ENCODE measurements around the gene DNAAF5. TPM values are rescaled to one million over a fixed set of nuclear protein-coding genes. Genes with fewer than 3 reads are reported as not detected.
"Not testable (repeated sequence)": the region's sequence is repeated elsewhere in the genome, so short reads cannot be mapped to it uniquely, and the experiment has no call there.

The DNAAF5 gene
- total RNA-seq, 3 donors from 2014 or later, result 14.1 to 29.8 (median 23.6) TPM

DNA sequence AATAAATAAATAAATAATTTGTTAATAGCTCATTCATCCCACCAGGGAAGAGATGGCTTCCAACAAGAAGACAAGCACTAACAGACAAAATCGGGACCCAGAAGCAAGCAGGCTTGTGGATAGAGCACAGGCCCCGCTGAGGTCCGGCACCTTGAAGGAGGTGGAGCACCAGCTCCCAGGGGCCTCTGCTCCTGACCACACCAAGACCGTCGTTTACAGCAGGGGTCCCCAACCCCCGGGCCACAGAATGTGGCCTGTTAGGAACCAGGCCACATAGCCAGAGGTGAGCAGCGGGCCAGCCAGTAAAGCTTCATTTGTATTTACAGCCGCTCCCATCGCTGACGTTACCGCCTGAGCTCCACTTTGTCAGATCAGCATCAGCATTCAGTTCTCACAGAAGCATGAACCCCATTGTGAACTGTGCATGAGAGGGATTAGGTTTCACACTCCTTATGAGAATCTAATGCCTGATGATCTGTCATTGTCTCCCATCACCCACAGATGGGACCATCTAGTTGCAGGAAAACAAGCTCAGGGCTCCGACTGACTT lies 72.5 kb downstream of the DNAAF5 start:
- H3K27me3 ChIP-seq, result no peaks in the 10 kb centered on the region
- H3K9me3 ChIP-seq, result no peaks in the 10 kb centered on the region
- TF ChIP-seq, protein P1, sequence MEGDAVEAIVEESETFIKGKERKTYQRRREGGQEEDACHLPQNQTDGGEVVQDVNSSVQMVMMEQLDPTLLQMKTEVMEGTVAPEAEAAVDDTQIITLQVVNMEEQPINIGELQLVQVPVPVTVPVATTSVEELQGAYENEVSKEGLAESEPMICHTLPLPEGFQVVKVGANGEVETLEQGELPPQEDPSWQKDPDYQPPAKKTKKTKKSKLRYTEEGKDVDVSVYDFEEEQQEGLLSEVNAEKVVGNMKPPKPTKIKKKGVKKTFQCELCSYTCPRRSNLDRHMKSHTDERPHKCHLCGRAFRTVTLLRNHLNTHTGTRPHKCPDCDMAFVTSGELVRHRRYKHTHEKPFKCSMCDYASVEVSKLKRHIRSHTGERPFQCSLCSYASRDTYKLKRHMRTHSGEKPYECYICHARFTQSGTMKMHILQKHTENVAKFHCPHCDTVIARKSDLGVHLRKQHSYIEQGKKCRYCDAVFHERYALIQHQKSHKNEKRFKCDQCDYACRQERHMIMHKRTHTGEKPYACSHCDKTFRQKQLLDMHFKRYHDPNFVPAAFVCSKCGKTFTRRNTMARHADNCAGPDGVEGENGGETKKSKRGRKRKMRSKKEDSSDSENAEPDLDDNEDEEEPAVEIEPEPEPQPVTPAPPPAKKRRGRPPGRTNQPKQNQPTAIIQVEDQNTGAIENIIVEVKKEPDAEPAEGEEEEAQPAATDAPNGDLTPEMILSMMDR (IDR thresholded peaks at IDR 0.05), result no peak
- TF ChIP-seq POLR2A (IDR thresholded peaks at IDR 0.05), result no peak
- no peak for TF ChIP-seq POLR2AphosphoS5 (IDR thresholded peaks at IDR 0.05)
- intact Hi-C loops (cut with DNase I; ENCODE audit: low total_unique reads), result no loop called here
- peaks cover 0 to 3% of the 10 kb centered on the region in 2 donors for H3K4me1 ChIP-seq
- no peak overlapping the region for H3K4me3 ChIP-seq
- no peak for DNase-seq (ENCODE audit: low spot score in 2 of 2)
- no peak overlapping the region for H3K27ac ChIP-seq
- no peaks in the 10 kb centered on the region for H3K36me3 ChIP-seq

DNA sequence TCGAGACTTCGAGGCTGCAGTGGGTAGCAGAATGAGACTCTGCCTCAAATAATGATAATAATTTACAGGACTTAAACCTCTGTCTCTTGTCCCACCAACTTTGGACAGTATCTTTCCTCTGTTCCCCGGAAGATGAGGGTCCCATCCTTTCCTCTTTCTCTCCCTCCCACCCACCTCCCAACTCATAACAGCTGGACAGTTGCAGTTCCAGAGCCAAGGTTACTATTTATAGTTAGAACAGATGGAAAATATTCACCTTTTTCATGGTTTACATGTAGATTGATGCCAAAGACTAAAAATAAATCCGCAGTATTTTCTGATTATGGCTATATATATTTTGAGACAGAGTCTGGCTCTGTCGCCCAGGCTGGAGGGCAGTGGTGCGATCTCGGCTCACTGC lies 74.2 kb downstream of the DNAAF5 start:
- TF ChIP-seq, protein P1 (IDR thresholded peaks at IDR 0.05), result no peak
- TF ChIP-seq POLR2A (IDR thresholded peaks at IDR 0.05) (no peak), POLR2AphosphoS5 (IDR thresholded peaks at IDR 0.05) (no peak)
- Histone ChIP-seq H3K4me3 (no peak overlapping the region), H3K36me3 (no peaks in the 10 kb centered on the region), H3K27me3 (no peaks in the 10 kb centered on the region), H3K27ac (no peak overlapping the region), H3K4me1 (peaks cover 0 to 3% of the 10 kb centered on the region in 2 donors), H3K9me3 (no peaks in the 10 kb centered on the region)
- DNase-seq (ENCODE audit: low spot score in 2 of 2), result no peak
- intact Hi-C loops (cut with DNase I; ENCODE audit: low total_unique reads), result no loop called here

DNA sequence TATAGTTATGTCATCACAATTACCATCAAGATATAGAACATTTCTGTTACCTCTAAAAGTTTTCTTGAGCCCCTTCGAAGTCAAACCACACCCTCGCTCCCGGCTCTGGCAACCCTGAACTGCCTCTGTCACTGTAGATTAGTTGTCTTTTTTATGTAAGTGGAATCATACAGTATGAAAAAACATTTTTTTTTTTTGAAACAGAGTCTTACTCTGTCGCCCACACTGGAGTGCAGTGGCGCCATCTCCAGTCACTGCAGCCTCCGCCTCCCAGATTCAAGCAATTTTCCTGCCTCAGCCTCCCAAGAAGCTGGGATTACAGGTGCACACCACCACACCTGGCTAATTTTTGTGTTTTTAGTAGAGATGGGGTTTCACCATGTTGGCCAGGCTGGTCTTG lies 74.9 kb downstream of the DNAAF5 start:
- H3K36me3 ChIP-seq; H3K27me3 ChIP-seq; intact Hi-C loops (cut with DNase I; ENCODE audit: low total_unique reads); H3K9me3 ChIP-seq; H3K4me1 ChIP-seq: not testable (repeated sequence)
- H3K4me3 ChIP-seq, result peak overlapping the region in 1 of 3 donors; percentile 47
- peak in 1 of 2 donors; percentile 41 for DNase-seq (ENCODE audit: low spot score in 2 of 2)
- H3K27ac ChIP-seq, result peak overlapping the region; percentile 89 to 92

DNA sequence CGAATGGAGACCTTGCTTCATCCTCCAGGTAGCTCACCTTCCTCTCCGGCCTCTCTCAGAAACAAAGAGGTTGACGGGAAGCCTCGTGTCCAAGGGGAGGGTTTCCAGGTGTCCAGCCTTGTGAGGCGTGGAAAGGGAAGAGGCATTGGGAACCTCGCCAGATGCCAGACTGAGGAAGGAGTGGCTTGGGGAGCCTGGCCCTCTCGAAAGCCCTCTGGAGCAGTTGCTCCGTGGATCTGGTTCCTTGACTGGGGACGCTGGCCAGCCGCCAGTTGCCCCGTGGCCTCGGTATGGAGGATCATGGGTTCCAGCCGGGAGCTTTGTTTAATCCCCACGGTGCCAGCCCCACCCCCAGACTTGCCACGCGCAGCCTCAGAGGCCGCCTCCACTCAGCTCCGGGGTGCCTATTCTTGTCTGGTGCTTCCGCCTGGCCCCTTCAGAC lies 75.5 kb downstream of the DNAAF5 start:
- no peaks in the 10 kb centered on the region for H3K9me3 ChIP-seq
- H3K27me3 ChIP-seq, result no peaks in the 10 kb centered on the region
- TF ChIP-seq POLR2AphosphoS5 (IDR thresholded peaks at IDR 0.05) (peak; percentile 46 to 59 (median 51)), POLR2A (IDR thresholded peaks at IDR 0.05) (peak; percentile 33)
- TF ChIP-seq, protein P1 (IDR thresholded peaks at IDR 0.05), result no peak
- H3K4me1 ChIP-seq, result peaks cover 0 to 3% of the 10 kb centered on the region in 2 donors
- peak overlapping the region; percentile 89 to 92 for H3K27ac ChIP-seq
- H3K4me3 ChIP-seq, result peak overlapping the region in 2 of 3 donors; percentile 31 to 47
- intact Hi-C loops (cut with DNase I; ENCODE audit: low total_unique reads), result no loop called here
- peak; percentile 84 to 89 for DNase-seq (ENCODE audit: low spot score in 2 of 2)
- H3K36me3 ChIP-seq, result no peaks in the 10 kb centered on the region

DNA sequence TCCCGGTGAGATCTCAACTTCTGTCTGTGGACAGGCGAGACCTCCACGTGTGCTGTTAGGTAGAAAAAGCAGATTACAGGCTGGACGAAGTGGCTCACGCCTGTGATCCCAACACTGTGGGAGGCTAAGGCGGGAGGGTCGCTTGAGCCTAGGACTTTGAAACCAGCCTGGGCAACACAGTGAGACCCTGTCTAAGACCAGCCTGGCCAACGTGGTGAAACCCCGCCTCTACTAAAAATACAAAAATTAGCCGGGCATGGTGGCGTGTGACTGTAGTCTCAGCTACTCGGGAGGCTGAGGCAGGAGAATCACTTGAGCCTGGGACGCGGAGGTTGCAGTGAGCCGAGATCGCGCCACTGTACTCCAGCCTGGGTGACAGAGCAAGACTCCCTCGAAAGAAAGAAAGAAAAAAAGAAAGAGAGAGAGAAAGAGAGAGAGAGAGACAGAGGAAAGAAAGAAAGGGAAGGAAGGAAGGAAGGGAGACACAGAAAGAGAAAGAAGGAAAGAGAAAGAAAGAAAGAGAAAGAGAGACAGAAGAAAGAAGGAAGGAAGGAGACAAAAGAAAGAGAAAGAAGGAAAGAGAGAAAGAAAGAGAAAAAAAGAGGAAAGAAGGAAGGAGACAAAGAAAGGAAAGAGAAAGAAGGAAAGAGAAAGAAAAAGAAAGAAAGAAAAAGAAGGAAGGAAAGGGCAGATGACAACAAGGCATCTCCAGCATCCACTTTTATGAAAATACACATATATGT lies 76.2 kb downstream of the DNAAF5 start:
- Histone ChIP-seq H3K4me1 (peaks cover 0 to 3% of the 10 kb centered on the region in 2 donors), H3K36me3 (no peaks in the 10 kb centered on the region), H3K9me3 (no peaks in the 10 kb centered on the region), H3K4me3 (peak overlapping the region in 2 of 3 donors; percentile 31 to 47), H3K27me3 (no peaks in the 10 kb centered on the region), H3K27ac (peak overlapping the region; percentile 89 to 92)
- TF ChIP-seq, protein P1 (IDR thresholded peaks at IDR 0.05), result no peak
- TF ChIP-seq POLR2AphosphoS5 (IDR thresholded peaks at IDR 0.05), result no peak
- TF ChIP-seq POLR2A (IDR thresholded peaks at IDR 0.05), result no peak
- intact Hi-C loops (cut with DNase I; ENCODE audit: low total_unique reads), result no loop called here
- DNase-seq (ENCODE audit: low spot score in 2 of 2), result no peak
